ENCODE results near the gene FYCO1.

DNA sequence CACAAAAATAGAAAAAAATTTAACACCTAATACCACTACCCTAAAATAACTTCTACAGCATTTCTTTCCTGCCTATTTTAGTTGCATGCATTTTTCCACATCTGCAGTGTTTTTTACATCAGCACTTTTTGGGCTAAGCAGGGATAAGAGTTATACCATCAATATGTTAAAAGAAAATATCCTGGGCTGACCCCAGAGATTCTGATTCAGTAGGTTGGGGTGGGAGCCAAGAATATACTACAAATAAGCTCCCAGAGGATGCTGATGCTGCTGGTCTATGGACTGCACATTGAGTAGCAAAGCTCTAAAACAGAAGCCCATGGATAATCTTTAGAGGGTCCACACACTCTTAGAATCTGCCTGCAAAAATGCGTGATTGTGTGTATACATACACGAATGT is 14.8 kb downstream of the FYCO1 start:
- TF ChIP-seq, protein P1, sequence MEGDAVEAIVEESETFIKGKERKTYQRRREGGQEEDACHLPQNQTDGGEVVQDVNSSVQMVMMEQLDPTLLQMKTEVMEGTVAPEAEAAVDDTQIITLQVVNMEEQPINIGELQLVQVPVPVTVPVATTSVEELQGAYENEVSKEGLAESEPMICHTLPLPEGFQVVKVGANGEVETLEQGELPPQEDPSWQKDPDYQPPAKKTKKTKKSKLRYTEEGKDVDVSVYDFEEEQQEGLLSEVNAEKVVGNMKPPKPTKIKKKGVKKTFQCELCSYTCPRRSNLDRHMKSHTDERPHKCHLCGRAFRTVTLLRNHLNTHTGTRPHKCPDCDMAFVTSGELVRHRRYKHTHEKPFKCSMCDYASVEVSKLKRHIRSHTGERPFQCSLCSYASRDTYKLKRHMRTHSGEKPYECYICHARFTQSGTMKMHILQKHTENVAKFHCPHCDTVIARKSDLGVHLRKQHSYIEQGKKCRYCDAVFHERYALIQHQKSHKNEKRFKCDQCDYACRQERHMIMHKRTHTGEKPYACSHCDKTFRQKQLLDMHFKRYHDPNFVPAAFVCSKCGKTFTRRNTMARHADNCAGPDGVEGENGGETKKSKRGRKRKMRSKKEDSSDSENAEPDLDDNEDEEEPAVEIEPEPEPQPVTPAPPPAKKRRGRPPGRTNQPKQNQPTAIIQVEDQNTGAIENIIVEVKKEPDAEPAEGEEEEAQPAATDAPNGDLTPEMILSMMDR (IDR thresholded peaks at IDR 0.05; ENCODE audit: low read depth, low read length), result no peak
- TF ChIP-seq EZH2phosphoT487 (IDR thresholded peaks at IDR 0.05; ENCODE audit: low read depth), result no peak
